ENCODE data around the gene CTSZ. TPM values are rescaled to one million over a fixed set of nuclear protein-coding genes. Genes with fewer than 3 reads are reported as not detected.
"Not testable (repeated sequence)": the region's sequence is repeated elsewhere in the genome, so short reads cannot be mapped to it uniquely, and the experiment has no call there.

CTSZ gene
- polyA plus RNA-seq, 1 experiment = 141 TPM

DNA sequence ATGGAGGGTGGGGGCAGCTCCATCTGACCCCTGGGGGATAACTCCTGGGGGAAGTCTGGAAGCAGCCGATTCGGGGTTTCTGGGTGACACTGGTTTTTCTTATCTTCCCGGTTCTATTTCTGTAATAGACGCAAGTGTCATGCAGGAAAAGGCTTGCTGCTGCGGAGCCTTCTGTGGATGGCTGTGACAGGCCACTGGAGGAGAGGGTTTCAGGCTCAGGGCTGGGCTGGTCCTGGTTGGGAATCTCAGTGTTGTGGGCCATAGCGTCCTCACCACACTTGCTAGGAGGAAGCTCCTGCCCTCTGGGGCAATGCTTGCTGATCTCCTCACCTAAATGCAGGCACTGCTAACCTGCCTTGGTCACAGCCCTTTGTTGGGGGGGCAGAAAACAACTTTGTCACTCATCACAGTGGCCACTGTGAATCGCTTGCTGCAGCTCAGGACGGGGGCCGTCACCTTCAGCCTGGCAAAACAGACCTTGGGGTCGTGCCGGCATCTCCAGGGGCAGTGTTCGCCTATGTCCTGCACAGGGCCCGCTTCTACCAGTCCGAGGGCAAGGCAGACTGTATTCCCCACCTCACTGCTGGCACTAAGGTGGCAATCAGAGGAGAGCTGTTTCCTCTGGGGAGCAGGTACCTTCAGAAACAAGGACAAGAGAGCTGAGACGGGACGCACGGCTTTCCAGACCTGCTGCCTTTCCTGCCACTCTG is 7.8 kb upstream of the CTSZ start:
- Histone ChIP-seq H3K4me3 (ENCODE audit: low read depth, low read length) (no peak overlapping the region), H3K9me3 (ENCODE audit: control insufficient read depth, insufficient read depth, low read length) (no peaks in the 10 kb centered on the region), H3K27me3 (ENCODE audit: control insufficient read depth, insufficient read depth, low read length) (no peaks in the 10 kb centered on the region), H3K27ac (ENCODE audit: low read depth, low read length) (no peak overlapping the region)
- ChIA-PET CTCF (interaction anchor here (0.8 kb wide), 1 partner anchor 145 kb away, joined by 3 read pairs; no protein-coding TSS in a partner anchor), POLR2A (no interaction called here)
- DNase-seq (ENCODE audit: low read depth, low spot score) = no peak
- no peak for TF ChIP-seq CTCF (IDR thresholded peaks at IDR 0.05; ENCODE audit: low read depth, low read length)

DNA sequence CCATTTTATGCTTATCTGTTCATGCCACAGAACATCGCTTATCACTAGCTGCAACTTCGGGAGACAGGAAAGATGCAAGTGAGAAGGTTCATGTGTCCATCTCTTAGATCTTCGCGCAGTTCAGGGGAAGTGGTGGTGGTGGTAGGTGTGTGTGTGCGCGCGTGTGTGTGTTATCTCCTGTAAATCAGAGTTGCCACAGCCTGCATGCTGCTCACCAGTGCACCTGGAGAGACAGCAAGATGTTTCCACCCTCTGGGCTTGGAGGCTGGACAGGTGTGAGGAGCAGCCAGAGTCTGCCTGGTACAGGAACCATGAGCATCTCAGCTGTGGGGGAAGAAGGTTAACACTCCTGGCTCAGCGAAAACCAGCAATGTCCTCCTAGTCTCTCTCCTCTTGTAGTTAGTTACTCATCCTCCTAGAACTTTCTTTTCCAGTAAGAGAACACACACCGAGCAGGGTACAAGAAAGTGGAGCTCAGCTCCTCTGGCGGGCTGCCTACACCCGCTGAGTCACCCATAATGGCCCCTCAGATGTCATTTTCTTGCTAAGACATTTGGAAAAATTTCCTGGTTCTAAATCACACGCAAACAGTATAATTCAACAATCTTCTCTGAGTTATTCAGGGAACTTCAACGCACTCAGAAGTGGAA is 7.0 kb upstream of the CTSZ start:
- POLR2A ChIA-PET = no interaction called here

DNA sequence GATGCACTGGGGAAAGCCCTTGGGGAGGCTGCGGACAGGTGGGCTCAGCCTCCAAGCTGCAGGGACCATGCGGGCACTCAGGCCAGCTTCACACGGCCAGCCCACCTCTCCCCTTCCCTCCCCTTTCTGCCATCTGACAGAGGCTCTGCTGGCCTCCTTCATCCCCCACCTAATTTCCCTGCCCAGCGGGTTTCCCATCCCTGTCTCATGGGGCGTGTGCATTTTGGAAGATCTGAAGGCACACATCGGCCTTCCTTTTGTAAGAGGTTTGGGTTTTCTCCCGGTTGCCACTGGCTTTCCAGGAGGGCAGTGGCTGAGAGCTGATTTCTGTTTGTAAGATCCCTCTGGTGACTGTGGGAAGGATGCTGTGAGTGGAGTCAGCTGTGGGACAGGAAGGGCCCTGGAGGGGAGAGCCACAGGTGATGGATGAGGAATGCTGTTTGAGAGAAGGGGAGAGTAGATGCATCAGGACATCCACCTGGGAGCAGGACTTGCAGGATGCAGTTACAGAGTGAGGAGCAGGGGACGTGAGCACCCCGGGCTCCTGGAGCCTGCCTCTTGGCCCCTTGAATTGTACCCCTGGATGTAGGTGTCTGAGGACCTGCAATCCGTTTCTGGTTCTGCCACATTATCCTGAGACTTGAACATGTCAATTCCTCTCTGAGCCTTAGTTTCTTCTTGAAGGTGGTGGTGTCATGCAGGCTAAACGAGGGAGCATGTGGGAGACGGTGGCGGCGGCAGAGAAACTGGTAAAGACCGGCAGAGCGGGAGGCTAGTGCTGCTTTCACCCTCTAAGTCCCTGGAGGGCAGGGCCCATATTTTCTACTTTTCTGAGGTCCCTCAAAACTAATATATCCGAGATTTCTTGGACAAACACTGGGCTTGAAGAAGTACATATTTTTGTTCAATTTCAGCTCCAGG is 6.2 kb upstream of the CTSZ start:
- TF ChIP-seq CTCF (IDR thresholded peaks at IDR 0.05; ENCODE audit: low read depth, low read length) = no peak
- H3K27me3 ChIP-seq (ENCODE audit: control insufficient read depth, insufficient read depth, low read length) = no peaks in the 10 kb centered on the region
- ChIA-PET POLR2A (no interaction called here), CTCF (no interaction called here)
- H3K27ac ChIP-seq (ENCODE audit: low read depth, low read length) = no peak overlapping the region
- H3K4me3 ChIP-seq (ENCODE audit: low read depth, low read length) = no peak overlapping the region
- no peak for DNase-seq (ENCODE audit: low read depth, low spot score)
- no peaks in the 10 kb centered on the region for H3K9me3 ChIP-seq (ENCODE audit: control insufficient read depth, insufficient read depth, low read length)

More for the DNA sequence above, 7.0 kb upstream of the CTSZ start:
- CTCF ChIA-PET = interaction anchor here (0.8 kb wide), 1 partner anchor 144 kb away, joined by 3 read pairs; no protein-coding TSS in a partner anchor
- H3K27ac ChIP-seq (ENCODE audit: low read depth, low read length) = peak overlapping the region; percentile 31
- peak; percentile 24 for DNase-seq (ENCODE audit: low read depth, low spot score)
- H3K4me3 ChIP-seq (ENCODE audit: low read depth, low read length) = no peak overlapping the region
- no peaks in the 10 kb centered on the region for H3K27me3 ChIP-seq (ENCODE audit: control insufficient read depth, insufficient read depth, low read length)
- H3K9me3 ChIP-seq (ENCODE audit: control insufficient read depth, insufficient read depth, low read length) = no peaks in the 10 kb centered on the region
- no peak for TF ChIP-seq CTCF (IDR thresholded peaks at IDR 0.05; ENCODE audit: low read depth, low read length)

DNA sequence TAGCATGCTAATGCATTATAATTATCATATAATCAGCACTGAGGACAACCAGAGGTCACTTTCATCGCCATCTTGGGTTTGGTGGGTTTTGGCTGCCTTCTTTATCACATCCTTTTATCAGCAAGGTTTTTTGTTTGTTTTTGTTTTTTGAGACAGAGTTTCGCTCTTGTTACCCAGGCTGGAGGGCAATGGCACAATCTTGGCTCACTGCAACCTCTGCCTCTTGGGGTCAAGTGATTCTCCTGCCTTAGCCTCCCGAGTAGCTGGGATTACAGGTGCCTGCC is 4.8 kb upstream of the CTSZ start:
- POLR2A ChIA-PET; CTCF ChIA-PET; H3K4me3 ChIP-seq (ENCODE audit: low read depth, low read length); DNase-seq (ENCODE audit: low read depth, low spot score); H3K27ac ChIP-seq (ENCODE audit: low read depth, low read length); H3K9me3 ChIP-seq (ENCODE audit: control insufficient read depth, insufficient read depth, low read length); H3K27me3 ChIP-seq (ENCODE audit: control insufficient read depth, insufficient read depth, low read length): not testable (repeated sequence)

DNA sequence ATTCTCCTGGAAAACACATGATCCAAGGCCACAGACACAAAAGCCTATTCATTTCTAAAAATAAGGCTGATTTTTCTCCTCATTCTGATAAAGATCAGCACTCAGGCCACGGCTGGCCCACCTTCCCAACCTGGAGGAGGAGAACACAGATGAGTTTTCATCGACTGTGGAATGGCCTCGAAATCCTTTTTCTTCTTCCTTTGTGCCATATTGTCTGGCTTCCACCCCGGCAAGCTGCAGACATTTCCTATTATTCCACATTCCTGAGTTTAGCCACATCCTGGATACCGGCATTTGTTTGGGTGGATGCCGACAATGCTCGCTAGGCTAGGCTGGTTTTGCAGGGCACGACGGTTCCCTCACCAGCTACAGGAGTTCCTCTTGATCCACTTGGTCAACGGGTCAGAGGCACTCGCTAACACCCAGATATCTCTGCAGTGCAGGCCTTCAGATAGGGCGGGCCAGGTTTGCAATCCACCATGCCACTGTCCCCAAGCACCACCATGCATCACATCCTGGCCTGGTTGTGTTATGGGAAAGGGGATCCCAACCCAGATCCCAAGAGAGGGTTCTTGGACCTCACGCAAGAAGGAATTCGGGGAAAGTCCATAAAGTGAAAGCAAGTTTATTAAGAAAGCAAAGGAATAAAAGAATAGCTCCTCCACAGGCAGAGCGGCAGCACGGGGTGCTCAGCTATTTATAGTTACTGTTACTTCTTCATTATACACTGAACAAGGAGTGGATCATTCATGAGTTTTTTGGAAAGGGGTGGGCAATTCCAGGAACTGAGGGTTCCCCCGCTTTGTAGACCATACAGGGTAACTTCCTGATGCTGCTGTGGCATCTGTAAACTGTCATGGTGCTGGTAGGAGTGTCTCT is 4.2 kb upstream of the CTSZ start:
- ChIA-PET POLR2A (interaction anchor here (0.8 kb wide), 1 partner anchor 30 kb away, joined by 6 read pairs; no protein-coding TSS in a partner anchor), CTCF (no interaction called here)
- Histone ChIP-seq H3K27me3 (ENCODE audit: control insufficient read depth, insufficient read depth, low read length) (no peaks in the 10 kb centered on the region), H3K27ac (ENCODE audit: low read depth, low read length) (no peak overlapping the region), H3K9me3 (ENCODE audit: control insufficient read depth, insufficient read depth, low read length) (no peaks in the 10 kb centered on the region; the same call in 1 of the 2 replicates), H3K4me3 (ENCODE audit: low read depth, low read length) (no peak overlapping the region)
- TF ChIP-seq CTCF (IDR thresholded peaks at IDR 0.05; ENCODE audit: low read depth, low read length) = no peak
- DNase-seq (ENCODE audit: low read depth, low spot score) = peak; percentile 23

Data from AG04450 (cell line).